Left cardiac atrium (tissue), 4 donors: ENCODE data around the gene SIGLEC1. TPM values are rescaled to one million over a fixed set of nuclear protein-coding genes. Genes with fewer than 3 reads are reported as not detected.

Experiments used
- ATAC-seq, 2 donors: fragments of 200-7000 bp; cut with Tn5 transposase; one replicate each; pipeline ENCODE4 v1.9.1; 2020; ENCODE audit warnings: mild to moderate bottlenecking in 2 of 2, moderate library complexity in 2 of 2
- DNase-seq: peaks from one replicate; pipeline ENCODE4 v3.0.0-alpha.2; 2020
- intact Hi-C, 2 donors: fragments of 100-400 bp; cut with DNase I; formaldehyde crosslinking; loops; one replicate each; pipeline versions ENCODE4 v1.14.1 to v1.15.1; 2022 to 2023
- total RNA-seq, 2 donors: library from RNA; stranded (reverse); fragmentation: NEBNext Ultra II Directional; extraction: Animal tissue kit (Norgen Biotek cat#: 25700); gene quantifications; one replicate each; pipeline ENCODE4 v1.2.1, GENCODE V29; 2021
- donor health status: DM: no; HTN: yes; CAD: no.
- donor health status: DM: no; HTN: yes; CAD: no; lungs with severe emphysema.
- donor health status: DM: yes; HTN: yes; CAD: no.
- donor health status: Dilated cardiomyopathy.

The SIGLEC1 gene
- total RNA-seq, 2 donors from 2014 or later: 12.4 to 23.9 TPM

DNA sequence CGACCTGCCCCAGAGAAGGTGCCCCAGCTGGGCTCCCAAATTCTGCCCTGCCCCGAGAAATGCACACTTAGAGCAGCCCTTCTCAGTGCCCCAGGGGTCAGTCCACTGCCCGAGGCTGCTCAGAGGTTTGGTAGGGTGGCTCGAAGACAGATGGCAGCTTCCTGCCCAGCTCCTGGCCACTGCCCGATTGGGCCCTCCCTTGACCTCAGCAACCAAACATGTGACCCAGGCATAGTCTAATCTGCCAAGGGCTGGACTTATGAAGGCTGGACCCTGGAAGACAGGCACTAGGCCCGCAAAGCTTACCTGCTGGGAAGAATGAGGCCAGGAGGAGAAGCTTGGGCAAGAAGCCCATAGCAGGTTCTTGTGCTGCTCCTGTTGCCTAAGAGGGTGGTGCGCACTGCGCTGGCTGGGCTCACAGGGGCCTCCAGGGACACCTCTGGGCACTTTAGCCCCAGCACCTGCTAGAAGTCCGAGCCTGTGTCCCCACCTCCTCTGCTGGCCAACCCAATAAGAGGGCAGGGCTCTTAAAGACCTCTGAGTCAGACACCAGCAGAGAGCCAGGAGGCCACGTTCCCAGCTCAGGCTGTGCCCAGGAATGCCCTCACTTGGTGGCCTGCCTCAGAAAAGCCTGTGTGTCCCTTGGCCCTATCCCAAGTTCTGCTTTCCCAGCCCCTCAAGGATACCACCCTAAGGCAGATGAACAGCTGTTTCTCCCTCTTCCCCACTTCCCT lies 5.5 kb downstream of the SIGLEC1 start:
- ATAC-seq (peak in 1 of 2 donors; percentile 30), DNase-seq (no peak)
- intact Hi-C loops: no loop called here

GRCh38 chr20:3705970-3706739 lies 6.2 kb downstream of the SIGLEC1 start:
- intact Hi-C loops: no loop called here
- DNase-seq (no peak), ATAC-seq (no peak)

DNA sequence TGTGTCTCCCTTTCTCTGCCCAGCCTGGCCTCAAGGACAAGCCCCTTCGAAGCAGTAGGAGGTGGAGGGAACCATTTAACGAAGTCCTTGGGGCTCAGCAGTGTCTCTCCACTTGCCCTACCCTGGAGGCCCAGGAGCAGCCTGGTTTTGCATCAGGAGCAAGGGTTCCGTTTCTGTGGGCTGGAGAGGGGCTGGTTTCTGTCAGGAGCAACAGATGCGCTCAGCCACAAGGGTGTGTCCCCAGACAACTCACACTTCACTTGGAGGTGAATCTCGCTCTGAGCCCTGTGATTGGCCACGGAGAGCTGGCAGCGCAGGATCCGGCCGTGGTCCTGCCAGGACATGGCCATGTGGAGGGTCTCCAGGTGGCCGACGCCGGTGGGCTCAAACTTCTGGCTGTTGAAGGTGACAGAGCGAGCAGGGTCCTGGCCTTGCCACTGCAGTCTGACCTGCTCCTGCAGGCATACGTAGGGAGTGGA lies 6.9 kb downstream of the SIGLEC1 start:
- intact Hi-C loops: no loop called here
- DNase-seq (no peak), ATAC-seq (no peak)

DNA sequence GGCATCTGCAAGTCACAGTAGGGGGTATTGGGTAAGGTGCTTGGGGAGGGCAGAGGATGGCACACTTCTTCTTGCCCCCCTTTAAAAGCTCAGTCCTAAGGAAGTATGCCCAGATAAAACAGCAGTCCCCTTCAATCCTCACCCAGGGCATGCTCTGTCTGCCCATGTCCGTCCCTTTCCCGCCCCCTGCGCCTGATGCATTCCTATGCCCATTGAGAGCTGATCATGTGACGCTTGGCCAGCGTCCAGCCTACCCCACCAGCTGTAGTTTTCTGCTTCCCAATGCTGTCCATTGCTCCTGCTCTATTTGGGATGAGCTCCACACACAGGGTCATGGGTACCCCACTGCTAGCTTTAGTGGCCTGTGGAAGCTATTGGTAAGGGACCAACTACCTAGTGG lies 8.3 kb downstream of the SIGLEC1 start:
- ATAC-seq: no peak
- DNase-seq: no peak
- intact Hi-C loops: no loop called here

DNA sequence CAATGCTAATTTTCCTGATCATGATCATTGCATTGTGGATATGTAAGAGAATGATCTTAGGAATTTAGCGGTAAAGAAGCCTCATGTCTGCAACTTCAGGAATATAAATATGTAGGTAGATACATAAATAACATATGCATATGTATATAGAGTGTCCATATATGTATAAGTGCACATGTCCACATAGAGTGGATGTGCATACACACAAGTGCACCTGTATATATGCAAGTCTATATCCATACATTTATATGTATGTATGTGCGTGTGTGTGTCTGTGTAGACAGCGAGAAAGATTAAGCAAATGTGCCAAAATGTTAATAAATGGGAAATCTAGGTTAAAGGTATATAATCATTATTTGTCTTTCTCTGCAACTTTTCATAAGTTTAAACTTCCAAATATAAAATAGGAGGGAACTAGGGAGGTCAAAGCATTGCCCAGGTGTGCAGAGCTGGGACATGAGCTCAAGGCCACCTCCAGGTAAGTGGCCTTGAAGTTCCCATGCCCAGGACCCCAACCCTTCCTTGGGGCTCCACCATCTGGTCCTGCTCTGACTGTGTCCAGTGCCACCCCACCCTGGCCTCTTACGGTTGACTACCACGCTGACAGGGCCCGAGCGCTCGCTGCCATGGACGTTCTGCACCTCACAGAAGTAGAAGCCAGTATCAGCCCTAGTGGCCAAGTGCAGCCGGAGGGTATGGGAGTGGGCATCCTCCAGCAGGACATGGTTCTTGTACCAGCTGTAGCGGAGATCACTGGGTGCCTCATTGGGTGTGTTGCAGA lies 9.6 kb downstream of the SIGLEC1 start:
- DNase-seq (no peak), ATAC-seq (no peak)
- intact Hi-C loops: no loop called here

DNA sequence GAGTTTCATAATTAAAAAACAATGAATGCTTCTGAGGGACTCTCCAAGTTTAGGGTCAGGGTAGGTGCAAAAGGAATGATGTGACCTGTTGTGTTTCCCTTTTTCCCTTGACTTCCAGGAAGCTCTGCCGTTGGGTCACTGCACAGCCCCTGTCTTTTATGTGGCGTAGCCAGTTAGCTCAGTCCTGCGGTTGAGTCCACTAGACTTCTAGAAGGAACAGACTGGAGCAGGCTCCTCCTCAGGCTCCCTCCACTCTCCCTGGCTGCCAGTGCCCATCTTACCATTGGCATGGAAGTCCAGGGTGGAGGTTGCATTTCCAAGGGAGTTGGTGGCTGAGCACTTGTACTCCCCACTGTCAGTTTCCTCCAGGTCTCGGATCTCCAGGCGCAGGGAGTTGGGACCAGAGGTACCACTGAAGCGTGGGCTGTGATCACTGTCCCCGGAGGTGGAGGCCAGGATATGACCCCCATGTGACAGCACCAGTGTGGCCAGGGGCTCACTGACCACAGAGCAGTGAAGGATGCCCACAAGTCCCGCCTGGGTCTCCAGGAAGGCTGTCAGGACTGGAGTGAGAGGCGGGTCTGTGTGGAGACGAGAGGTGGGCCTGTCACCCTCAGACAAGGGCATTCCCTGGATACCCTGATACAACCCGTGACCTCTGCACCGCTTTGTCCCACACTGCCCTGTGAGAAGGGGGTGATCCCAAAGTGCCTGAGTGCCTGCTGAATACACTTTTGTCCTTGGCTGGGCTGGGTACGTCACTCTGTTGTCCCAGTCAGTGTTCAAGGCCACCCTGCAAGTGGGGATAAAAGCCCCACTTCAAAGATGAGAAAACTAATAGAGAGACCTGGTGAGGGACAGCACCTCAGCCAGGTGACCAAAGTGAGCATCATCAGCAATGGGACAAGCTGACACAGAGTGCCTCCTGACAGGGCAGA lies 11.1 kb downstream of the SIGLEC1 start:
- no peak for DNase-seq
- intact Hi-C loops: no loop called here

DNA sequence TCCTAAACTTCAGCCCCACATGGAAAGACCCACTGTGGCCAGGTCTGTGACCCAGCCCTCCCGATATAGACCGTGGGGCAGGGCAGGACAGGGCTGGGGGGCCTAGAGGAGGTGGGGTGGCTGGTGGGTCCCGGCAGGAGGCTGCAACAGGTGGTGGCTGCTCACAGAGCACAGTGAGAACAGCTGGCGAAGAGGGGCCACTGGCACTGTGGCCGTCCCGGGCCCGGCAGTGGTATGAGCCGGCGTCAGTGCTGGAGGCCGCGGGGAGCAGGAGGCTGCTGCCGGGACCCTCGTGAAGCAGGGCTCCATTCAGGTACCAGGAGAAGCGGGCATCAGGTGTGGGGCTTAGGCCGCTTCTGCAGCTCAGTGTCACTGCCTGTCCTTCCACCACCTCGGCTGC lies 13.4 kb downstream of the SIGLEC1 start:
- intact Hi-C loops: no loop called here
- DNase-seq: no peak
- no peak for ATAC-seq

More for the DNA sequence above, 11.1 kb downstream of the SIGLEC1 start:
- no peak for ATAC-seq

DNA sequence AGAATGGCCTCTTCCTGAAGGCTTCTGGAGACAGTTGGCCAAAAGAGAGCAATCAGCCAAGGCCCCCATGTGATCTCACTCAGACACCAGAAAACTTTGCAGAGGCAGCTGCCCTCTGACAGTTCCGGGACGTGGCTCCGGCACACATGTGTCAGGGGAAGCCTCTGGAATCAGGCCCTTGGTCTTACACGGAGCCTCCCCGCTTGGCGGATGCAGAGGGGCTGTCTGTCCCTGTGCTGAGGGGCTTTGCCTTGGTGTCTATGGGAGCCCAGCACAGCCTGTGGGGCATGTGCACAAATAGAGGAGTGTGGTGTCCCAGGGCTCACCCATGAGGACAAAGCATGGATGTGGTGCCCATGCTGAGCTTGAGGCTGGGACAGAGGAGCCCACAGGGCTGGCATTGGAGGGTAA lies 13.8 kb downstream of the SIGLEC1 start:
- ATAC-seq (no peak), DNase-seq (no peak)
- intact Hi-C loops: no loop called here

- no peak for DNase-seq
- intact Hi-C loops: no loop called here
These were observed 14.7 kb downstream of the SIGLEC1 start for GRCh38 chr20:3697588-3698305.

GRCh38 chr20:3696745-3697587 lies 15.4 kb downstream of the SIGLEC1 start:
- DNase-seq (no peak), ATAC-seq (no peak)
- intact Hi-C loops: no loop called here

More at GRCh38 chr20:3697588-3698305, 14.7 kb downstream of the SIGLEC1 start:
- ATAC-seq: no peak

DNA sequence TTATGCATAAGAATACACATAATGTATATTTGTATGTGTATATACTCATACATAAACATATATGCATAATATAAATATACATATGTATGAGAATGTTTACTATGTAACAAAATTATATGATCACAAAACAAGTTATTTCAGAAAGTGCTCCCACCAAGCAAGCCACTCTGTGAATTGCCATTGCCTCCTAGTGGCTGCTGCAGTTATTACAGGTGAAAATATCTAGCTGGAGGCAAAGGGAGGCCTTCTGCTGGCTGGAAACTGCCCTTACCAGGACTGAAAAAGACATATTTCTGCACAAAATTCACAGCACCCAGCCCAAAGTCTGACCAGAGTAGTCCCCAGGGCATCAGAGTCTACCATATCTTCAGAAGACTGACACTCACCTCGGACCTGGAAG lies 16.2 kb downstream of the SIGLEC1 start:
- no peak for DNase-seq
- intact Hi-C loops: no loop called here
- ATAC-seq: no peak

DNA sequence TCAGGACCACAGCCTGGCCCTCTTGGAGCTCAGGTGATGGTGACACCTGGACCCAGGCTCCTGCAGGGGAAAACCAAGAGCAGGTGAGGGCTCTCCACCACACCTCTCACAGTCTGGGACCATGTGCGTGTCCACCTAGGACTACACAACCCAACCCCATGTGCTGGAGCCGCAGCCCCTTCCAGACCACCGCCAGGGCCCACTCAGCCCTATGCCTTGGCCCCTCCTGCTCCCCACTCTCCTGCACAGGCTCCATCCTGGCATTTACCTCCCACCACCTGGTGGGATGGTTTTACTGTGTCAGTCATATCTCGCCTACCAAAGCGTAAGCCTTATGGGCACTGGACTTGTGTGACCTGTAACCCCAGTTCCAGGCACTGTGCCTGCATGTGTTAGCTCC lies 17.5 kb downstream of the SIGLEC1 start:
- intact Hi-C loops: no loop called here
- ATAC-seq (no peak), DNase-seq (no peak)

DNA sequence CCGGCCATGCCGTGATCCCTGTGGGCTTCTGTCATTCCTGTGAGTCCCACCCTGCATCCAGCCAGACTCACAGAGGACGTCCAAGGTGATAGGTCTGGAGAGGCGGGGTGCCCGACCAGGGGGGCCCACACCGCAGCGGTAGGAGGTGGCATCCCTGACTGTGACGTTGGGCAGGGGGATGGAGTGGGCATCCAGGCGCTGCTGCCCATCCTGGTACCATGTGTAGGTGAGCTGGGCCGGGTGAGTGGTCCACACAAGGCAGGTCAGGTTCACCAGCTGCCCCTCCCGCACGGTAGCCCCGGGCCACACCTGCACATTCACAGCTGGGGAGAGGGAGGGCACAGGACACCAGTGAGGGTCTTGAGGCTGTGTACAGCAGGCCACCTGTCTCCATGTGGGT lies 19.0 kb downstream of the SIGLEC1 start:
- intact Hi-C loops: no loop called here
- DNase-seq (no peak), ATAC-seq (no peak)

GRCh38 chr20:3692706-3693294 lies 19.6 kb downstream of the SIGLEC1 start:
- intact Hi-C loops: no loop called here
- ATAC-seq: no peak
- no peak for DNase-seq

GRCh38 chr20:3691897-3692296 lies 20.5 kb downstream of the SIGLEC1 start:
- DNase-seq (no peak), ATAC-seq (no peak)
- intact Hi-C loops: no loop called here

DNA sequence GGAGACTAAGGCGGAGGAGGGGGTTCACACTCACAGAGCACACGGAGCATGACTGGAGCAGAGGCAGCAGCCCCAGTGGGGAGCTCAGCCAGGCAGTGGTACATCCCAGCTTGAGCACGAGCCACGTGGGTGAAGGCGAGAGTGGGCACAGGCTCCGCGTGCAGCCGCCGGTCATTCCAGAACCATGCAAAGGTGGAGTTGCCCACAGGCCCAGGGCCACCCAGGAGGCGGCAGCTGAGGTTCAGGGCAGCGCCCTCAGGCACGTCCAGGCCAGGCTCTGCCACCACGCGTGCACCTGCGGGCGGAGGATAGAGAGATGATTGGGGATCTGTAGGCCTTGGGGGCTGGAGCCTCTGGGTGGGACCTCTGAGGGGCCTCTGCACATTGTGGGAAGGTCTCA lies 21.1 kb downstream of the SIGLEC1 start:
- no peak for DNase-seq
- no peak for ATAC-seq
- intact Hi-C loops: no loop called here

DNA sequence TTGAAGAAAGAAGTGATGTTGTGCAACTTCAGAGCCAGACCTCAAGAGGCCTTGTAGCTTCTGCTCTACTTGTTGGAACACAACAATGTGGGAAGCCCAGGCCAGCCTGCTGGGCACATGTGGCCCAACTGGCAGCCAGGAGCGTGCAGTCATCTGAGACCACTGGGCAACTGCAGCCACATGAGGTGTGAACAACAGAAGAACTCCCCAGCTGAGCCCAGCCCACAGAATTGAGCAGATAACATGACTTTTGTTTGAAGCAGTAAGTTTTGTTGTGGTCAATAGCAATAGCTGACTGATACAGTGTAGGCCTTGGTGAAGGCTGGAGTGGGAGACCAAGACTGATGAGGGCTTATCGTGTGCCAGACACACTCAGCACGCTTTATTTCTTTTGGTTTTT lies 22.0 kb downstream of the SIGLEC1 start:
- ATAC-seq (no peak), DNase-seq (no peak)
- intact Hi-C loops: no loop called here
